GF-D8 (cell line): Measurements from ENCODE around the gene KRTAP10-3.

Source experiments
- DNase-seq: peaks from one replicate; lab custom pipeline; 2025; lab: John Stamatoyannopoulos, UW

The KRTAP10-3 gene

DNA sequence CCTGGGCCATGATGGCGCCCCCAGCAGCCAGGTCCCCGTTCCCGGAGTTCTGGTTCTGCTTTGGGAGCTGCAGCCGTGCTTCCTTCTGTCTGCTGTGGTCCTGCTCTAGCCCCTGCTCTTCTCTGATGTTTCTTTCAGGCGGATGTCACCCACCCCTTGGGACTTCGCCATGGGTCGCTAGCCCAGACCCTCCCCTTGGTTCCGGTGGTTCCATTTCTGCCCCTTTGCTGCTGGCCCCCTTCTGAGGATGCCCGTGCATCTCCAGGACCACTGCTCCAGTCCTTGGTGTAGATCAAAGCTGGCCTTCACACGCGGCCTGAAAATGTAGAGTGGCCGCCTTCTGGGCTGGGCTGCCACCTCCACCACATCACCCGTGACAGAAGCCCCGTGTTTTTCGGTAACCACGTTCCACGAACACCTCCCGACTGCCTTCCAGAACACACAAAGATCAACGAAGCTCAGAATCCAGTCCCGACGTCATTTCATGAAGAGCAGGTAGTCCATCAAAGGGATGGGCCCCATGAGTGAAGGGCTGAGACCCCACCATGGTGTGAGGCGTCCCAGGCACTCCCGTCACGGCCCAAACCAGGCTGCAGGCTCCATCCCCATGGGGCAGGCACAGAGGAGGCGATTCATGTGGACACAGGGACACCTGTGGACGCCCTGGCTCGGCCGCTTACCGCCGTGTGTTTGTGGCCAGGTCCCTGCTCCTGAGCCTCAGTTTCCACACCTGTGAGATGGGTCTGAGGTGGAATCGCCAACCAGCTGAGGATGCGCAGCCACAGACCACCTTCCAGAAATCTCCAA lies 43.0 kb downstream of the KRTAP10-3 start:
- no peak for DNase-seq

DNA sequence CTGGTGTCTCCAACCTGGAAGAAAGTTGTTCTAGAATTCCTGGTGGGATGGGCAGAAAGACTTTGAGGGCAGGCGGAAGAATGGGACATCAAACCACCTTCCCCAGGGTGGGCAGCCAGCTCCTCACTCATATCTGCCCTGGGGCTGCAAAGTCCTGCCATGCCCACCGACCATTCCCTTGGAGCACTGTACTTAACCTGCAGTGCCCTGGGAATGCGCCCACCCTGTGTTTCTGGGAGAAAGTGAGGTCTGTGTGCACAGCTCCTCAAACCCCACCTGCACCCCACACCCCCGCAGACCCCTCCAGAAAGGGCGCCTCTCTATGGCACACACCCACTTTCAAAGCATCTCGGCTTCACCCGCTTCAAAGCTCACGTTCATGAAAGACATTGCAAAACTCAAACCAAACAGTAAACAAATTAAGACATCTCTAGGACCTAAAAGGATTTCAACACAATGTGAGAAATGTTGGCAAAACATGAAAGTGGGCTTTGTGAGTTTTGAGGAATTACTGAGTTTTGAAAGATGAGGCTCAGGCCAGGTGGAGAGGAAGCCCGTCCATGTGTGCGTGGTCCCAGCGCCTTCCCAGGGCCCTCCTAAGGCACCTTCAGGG lies 43.7 kb downstream of the KRTAP10-3 start:
- no peak for DNase-seq

DNA sequence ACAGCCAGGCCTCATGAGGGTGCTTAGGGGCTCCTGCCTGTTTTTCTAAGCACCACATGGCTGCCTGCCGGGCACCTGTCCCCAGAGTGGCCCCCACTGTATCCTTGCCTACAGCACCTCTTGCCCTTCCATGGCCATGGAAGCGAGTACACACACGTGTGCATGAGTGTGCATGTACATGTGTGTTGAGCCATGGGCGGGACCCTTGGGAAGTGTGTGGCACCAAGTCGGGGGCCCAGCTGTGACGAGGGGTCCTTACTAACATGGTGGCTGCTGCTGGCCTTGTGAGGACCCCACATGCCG lies 44.4 kb downstream of the KRTAP10-3 start:
- no peak for DNase-seq

DNA sequence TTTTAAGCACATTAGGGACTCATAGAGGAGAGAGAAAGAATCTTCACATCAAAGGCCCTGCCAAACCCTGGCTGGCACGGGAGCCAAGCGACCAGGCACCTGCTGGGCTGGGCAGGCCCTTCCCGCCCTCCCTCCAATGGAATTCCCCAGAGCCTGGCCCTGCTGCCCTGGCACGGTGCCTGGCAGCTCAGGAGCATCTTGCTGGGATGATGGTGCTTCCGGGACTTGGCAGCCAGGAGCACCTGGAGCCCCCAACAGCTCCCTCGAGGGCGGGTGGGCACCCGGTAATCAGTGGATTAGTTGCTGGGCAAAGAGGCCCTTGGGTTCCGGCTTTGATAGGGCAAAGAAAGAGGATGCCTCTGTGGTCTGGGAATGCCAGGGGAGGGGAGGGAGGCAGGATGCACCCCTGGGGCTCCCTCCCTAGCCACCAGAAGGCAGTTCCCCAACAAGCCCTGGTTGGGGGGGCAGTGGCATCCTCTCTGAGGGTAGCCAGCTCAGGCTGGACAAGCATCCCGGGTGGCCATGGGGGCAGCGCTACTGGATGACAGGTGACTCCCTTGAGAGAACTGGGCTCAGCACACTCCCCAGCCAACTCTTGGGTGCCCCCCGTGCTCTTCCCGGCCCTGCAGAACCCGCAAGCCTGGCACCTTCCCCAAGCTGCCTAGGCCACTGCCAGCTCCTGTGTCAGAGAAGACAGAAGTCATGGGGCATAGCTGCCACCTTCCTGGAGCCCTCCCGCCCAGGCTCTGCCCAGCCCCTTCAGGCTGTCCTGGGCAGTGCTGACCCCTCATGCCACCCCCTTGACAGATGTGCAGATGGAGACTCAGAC lies 45.0 kb downstream of the KRTAP10-3 start:
- no peak for DNase-seq

DNA sequence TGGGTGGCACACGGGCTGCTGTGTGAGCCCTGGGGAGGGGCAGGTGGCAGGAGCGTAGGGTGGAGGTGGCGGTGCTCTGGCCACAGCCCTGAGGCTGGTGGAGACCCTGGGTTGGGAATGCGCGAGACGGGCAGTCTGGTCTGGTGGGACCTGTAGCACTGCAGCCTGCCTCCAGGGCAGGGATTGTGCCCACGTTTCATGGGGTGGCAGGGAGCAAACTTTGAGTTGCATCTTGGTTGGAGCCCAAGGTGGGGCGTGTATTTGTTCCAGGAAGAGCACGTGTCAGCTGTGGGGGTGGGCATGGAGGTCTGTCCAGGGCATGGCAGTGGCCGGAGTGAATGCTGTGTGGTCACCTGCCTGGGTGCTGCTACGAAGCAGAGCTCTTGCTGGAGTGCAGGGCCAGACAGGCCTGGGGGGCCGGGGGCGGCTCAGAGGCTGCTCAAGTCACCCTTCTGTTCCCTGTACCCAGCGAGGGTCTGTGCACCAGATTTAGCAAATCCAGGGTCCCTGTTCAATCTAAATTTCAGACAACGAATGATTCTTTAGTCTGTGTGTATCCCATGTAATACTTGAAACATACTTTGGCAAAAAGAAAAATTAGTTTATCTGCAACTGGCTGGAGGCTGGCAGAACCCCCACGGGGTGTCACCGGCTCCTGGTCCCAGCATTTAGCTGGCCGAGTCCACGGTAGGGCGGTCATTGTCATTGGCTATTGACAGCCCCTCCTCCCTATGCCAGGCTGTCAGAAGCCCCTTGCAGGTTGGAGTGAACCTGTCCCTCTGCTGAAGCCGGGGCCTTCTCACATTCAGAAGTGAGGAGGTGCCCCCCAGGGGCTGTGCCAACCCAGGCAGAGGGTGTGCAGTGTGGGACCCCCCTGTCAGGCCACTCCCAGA lies 45.9 kb downstream of the KRTAP10-3 start:
- no peak for DNase-seq

DNA sequence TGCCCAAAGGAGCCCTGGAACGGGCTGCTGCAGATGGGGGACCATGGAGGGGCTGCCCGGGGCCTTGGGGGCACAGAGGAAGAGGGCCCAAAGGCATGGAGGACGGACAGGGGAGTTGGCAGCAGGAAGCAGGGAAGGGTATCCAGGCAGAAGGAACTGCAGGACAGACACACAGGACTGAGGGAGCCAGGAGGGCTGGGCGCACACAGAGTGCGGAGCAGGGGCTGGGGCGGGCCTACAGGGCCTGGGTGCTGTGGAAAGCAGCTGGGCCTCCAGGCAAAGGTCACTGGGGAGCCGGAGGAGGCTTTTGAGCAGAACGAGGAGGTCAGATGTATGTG lies 46.7 kb downstream of the KRTAP10-3 start:
- DNase-seq = no peak

DNA sequence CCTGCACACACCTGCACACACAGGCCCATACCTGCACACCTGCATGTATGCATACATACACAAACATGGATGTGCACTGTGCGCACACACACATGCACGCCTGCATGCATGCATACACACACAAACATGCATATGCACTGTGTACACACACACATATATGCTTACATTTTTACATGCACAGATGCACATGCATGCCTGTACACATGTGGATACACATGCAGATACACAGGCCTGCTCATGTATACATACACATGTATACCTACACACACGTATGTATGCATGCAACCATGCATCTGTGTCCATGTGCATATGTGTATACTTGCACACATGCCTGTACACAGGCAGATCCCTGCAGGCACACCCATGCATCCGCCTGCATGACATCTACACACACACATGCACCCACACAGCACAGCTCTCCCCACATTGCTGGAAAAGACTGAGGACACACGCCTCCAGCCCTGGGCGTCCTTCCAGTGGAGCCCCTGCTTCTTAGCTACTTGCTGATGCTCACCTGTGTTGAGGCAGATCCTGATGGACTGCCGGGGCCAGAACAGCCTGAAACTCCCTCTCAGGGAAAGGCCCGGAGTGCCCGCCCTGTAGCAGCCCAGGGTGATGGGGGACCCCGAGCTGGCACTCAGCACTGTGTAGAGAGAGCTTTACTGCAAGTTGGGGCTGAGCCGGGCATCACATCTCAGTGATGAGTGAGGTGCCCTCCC lies 47.2 kb downstream of the KRTAP10-3 start:
- DNase-seq = no peak

DNA sequence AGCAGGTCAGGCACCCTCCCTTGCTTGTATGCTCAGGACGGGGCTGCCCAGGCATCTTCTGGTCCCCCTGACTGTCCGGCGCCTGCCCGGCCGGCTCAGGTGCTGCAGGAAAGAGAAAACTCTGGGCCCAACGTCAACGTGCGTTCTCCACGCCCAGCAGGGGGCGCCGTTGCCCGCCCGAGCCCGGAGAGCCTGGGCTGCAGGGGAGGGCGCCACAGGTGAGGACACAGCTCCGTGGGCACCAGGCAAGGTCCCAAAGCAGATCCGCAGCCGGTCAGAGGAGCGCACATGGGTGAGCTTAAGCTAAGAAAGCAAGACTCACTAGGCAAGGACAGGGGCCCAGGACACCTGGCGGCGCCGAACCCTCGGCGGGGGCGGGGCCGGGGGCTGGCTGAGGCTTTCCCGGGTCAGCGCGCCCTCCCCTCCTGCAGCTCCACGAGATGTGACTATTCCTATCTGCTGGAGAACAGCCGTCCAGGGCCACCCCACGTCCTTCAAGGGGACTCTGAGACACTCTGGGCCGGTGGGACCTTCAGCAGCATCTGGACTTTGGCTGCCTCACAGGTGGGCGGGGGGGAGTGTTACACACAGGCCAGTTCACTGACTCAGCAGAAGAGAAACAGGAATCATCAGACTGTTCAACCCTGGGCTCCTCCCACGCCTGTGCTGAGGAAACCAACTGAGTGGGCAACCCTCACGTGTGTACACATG lies 47.9 kb downstream of the KRTAP10-3 start:
- DNase-seq = peak; percentile 22

DNA sequence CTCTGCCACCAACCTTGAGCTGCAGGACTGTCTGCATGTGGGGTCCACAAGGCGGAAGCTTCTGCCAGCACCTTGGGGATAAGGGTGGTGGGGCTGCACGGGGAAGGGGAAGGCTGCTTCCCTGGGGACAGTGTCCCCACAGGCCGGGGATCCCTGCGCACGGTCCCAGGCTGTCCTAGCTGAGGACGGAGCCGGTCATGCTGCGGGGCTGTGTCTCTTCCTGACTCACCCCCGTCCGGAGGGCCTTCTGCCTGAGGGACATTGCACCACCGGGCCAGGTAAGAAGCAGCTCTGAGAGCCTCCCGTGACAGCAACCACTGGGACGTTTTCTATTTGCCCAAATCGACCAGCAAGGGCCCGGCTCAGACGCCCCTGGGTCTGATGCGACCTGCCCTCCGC lies 48.5 kb downstream of the KRTAP10-3 start:
- no peak for DNase-seq

DNA sequence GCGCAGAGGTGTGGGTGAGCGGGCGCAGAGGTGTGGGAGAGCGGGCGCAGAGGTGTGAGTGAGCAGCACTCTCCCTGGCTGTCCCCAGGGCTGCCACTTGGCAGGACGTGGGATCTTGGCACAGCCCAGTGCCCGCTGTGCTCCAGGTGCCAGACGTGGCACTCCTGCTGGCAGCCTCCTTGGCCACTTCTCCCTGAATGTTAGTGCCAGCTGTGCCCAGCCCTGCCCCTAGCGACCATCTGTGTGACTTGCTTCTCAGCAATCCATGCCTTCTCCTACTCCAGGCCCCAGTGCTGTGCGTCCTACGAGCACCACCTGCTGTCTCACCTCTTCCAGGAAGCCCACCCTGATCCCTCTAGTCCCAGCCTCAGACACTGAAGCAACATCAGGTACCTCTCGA lies 49.1 kb downstream of the KRTAP10-3 start:
- peak; percentile 10 for DNase-seq

DNA sequence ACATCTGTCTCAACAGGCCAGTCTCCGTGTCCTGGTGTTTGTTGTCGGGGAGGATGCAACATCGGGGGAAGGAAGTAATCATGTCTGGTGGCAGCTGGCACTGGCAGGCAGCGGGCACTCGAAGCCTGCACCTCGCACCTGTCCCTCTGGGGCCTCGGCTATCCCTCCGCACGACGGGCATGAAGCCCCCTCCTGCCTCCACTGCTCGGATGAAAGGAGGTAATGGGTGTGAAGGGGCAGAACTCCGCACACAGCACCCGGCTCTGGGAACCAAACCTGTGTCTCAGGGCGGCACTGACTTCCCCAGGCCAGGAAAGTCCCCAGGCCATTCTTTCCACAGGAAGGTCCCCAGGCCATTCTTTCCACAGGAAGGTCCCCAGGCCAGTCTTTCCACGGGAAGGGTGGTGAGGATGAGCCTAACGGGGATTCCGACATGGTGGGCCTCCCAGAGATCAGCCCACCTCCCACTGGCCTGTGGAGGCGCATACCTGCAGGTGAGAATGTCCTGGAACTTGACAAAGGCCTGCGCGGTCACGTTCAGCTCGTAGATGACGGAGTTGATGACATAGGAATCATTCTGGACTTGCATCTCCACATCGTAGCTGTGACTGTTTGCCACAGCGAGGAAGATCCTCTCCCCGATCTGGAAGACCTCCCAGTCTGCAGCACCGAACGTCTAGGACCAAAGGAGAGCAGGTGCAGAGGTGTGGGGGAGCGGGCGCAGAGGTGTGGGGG lies 49.7 kb downstream of the KRTAP10-3 start:
- DNase-seq = no peak

DNA sequence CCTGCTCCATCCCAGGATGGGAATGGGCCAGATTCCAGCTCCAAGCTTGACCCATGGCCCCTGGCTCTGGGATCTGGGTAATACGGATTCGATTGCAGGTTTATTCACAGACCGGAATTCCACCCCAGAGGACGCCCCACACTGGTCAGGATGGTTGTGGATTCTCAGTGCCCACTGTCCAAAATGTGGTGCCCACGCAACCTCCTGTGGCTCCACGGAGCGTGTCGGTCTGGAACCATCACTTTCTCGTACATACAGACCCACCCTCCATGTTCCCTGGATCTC lies 50.2 kb downstream of the KRTAP10-3 start:
- no peak for DNase-seq
